Testis (tissue), 3 donors: ENCODE measurements around the gene MACROD2. TPM values are rescaled to one million over a fixed set of nuclear protein-coding genes. Genes with fewer than 3 reads are reported as not detected.

Source experiments
- DNase-seq: peaks from one replicate; pipeline ENCODE4 v3.0.0-alpha.2; 2019
- H3K27ac ChIP-seq, 2 donors: fragments of 200-600 bp; sonication (generic); one replicate each; pipeline ENCODE4 v1.5.1; 2019
- H3K27me3 ChIP-seq: fragments of 200-600 bp; sonication (generic); one replicate; pipeline ENCODE4 v1.5.1; 2019
- H3K36me3 ChIP-seq: fragments of 200-600 bp; sonication (generic); one replicate; pipeline ENCODE4 v1.5.1; 2017; ENCODE audit warnings: low read depth; ENCODE audit errors: missing control alignments
- H3K4me1 ChIP-seq: fragments of 200-600 bp; sonication (generic); one replicate; pipeline ENCODE4 v1.5.1; 2019
- H3K4me3 ChIP-seq, 2 donors: fragments of 200-600 bp; sonication (generic); one replicate each; pipeline ENCODE4 v1.5.1; 2017 to 2019
- H3K9me3 ChIP-seq: fragments of 200-600 bp; sonication (generic); one replicate; pipeline ENCODE4 v1.5.1; 2017
- CTCF ChIP-seq, 3 experiments: fragments of 450-650 bp in 2 of 3; fragments of 200-600 bp in 1 of 3; sonication (generic) in 1 of 3; IDR thresholded peaks; one replicate each; pipeline ENCODE4 v1.5.1; 2016 to 2019; ENCODE audit warnings: antibody characterized with exemption in 3 of 3, mild to moderate bottlenecking in 2 of 3, moderate library complexity in 1 of 3
- POLR2A ChIP-seq: fragments of 450-650 bp; IDR thresholded peaks from one replicate; pipeline ENCODE4 v1.6.1; 2017; ENCODE audit warnings: antibody characterized with exemption, mild to moderate bottlenecking, moderate library complexity
- WGBS, 2 donors: methylation state at CpG; one replicate each; pipeline ENCODE4 v1.1.5; 2018; 5-methylcytosine and 5-hydroxymethylcytosine counted together
- intact Hi-C: fragments of 100-400 bp; cut with DNase I; formaldehyde crosslinking; loops from one replicate; pipeline ENCODE4 v1.15.1; 2023; ENCODE audit warnings: low total_unique reads
- polyA plus RNA-seq: library from polyadenylated mRNA; stranded (reverse); fragments of 350-450 nt; fragmentation: Illumina TruSeq; extraction: RNeasy Lipid Tissue Mini Kit (QIAGEN cat#74804); gene quantifications from one replicate; pipeline ENCODE4 v1.2.3, GENCODE V29; 2014; ENCODE audit warnings: low read depth, low replicate concordance; ENCODE audit not compliant: insufficient read depth
- total RNA-seq, 2 donors: library from RNA; depleted of rRNA; stranded (reverse); fragments of >200 nt; gene quantifications; one replicate each; pipeline ENCODE4 v1.2.3, GENCODE V29; 2016

Gene MACROD2
- total and polyA plus RNA-seq, 3 donors from 2014 or later: 12.6 to 20.6 (median 16.8) TPM

- Histone ChIP-seq H3K36me3 (no peaks in the 10 kb centered on the region), H3K4me3 (no peak overlapping the region), H3K27me3 (no peaks in the 10 kb centered on the region), H3K9me3 (no peaks in the 10 kb centered on the region), H3K4me1 (no peaks in the 10 kb centered on the region), H3K27ac (no peak overlapping the region)
- TF ChIP-seq POLR2A (no peak), CTCF (IDR thresholded peaks at IDR 0.05) (no peak)
- WGBS, 2 donors: 72 to 74% methylated on average over 5 of the region's 5 CpGs
- no peak for DNase-seq
- intact Hi-C loops: no loop called here
Observed at GRCh38 chr20:14633507-14633906, 638.2 kb downstream of the MACROD2 start.

GRCh38 chr20:14634665-14635064 is 639.3 kb downstream of the MACROD2 start:
- DNase-seq: no peak
- Histone ChIP-seq H3K9me3 (no peaks in the 10 kb centered on the region), H3K27me3 (no peaks in the 10 kb centered on the region), H3K4me1 (no peaks in the 10 kb centered on the region), H3K36me3 (no peaks in the 10 kb centered on the region), H3K4me3 (no peak overlapping the region), H3K27ac (no peak overlapping the region)
- TF ChIP-seq CTCF (IDR thresholded peaks at IDR 0.05) (no peak), POLR2A (no peak)
- intact Hi-C loops: no loop called here

- Histone ChIP-seq H3K4me3 (no peak overlapping the region), H3K9me3 (no peaks in the 10 kb centered on the region), H3K4me1 (no peaks in the 10 kb centered on the region), H3K36me3 (no peaks in the 10 kb centered on the region), H3K27ac (no peak overlapping the region), H3K27me3 (no peaks in the 10 kb centered on the region)
- intact Hi-C loops: no loop called here
- 85 to 87% methylated on average over 4 of the region's 4 CpGs for WGBS, 2 donors
- TF ChIP-seq POLR2A (no peak), CTCF (IDR thresholded peaks at IDR 0.05) (no peak)
- no peak for DNase-seq
Observed at GRCh38 chr20:14637441-14637840, 642.1 kb downstream of the MACROD2 start.

- no peaks in the 10 kb centered on the region for H3K4me1 ChIP-seq
- intact Hi-C loops: no loop called here
- H3K9me3 ChIP-seq: no peaks in the 10 kb centered on the region
- TF ChIP-seq POLR2A: no peak
- TF ChIP-seq CTCF (IDR thresholded peaks at IDR 0.05): no peak
- no peak overlapping the region for H3K4me3 ChIP-seq
- H3K27ac ChIP-seq: no peak overlapping the region
- H3K36me3 ChIP-seq: no peaks in the 10 kb centered on the region
- no peaks in the 10 kb centered on the region for H3K27me3 ChIP-seq
- no peak for DNase-seq
Observed at GRCh38 chr20:14643146-14643545, 647.8 kb downstream of the MACROD2 start.

- Histone ChIP-seq H3K27me3 (no peaks in the 10 kb centered on the region), H3K9me3 (no peaks in the 10 kb centered on the region), H3K4me3 (no peak overlapping the region), H3K27ac (no peak overlapping the region), H3K36me3 (no peaks in the 10 kb centered on the region), H3K4me1 (no peaks in the 10 kb centered on the region)
- TF ChIP-seq POLR2A (no peak), CTCF (IDR thresholded peaks at IDR 0.05) (no peak)
- no peak for DNase-seq
- WGBS, 2 donors: 94 to 95% methylated on average over 1 of the region's 1 CpG
- intact Hi-C loops: no loop called here
Observed at GRCh38 chr20:14643556-14643955, 648.2 kb downstream of the MACROD2 start.
